CD4-positive, alpha-beta T cell (primary cell): Measurements from ENCODE around the gene PLOD1. TPM values are rescaled to one million over a fixed set of nuclear protein-coding genes. Genes with fewer than 3 reads are reported as not detected.

Source experiments
- ATAC-seq: fragments of 200-7000 bp; cut with Tn5 transposase; one replicate; pipeline ENCODE4 v1.10.0; 2022; ENCODE audit warnings: mild to moderate bottlenecking; ENCODE audit not compliant: poor library complexity
- CTCF ChIA-PET: fragments of 350-600 bp; sonication (Branson Sonifier 250); formaldehyde crosslinking; loops from one replicate; lab custom pipeline; 2021; ENCODE audit warnings: antibody characterized with exemption, inconsistent platforms; lab: Charles Lee
- POLR2A ChIA-PET: fragments of 350-600 bp; sonication (Branson Sonifier 250); formaldehyde crosslinking; loops from one replicate; lab custom pipeline; 2021; ENCODE audit warnings: antibody characterized with exemption, inconsistent platforms; lab: Charles Lee
- DNase-seq, 14 experiments: peaks; one replicate each; pipeline ENCODE4 v3.0.0-alpha.2; 2013 to 2020; ENCODE audit warnings: mixed read lengths in 2 of 14
- H3K27ac ChIP-seq, 2 donors: one replicate each; pipeline versions ENCODE4 v1.5.1 to v1.7.0; 2013; ENCODE audit warnings: low read length in 2 of 2, low read depth in 1 of 2, mild to moderate bottlenecking in 1 of 2
- H3K27me3 ChIP-seq, 2 experiments: 1 replicate in 1 of 2; 2 replicates in 1 of 2; pipeline versions ENCODE4 v1.6.1 to v1.7.0; 2013; ENCODE audit warnings: low read length in 2 of 2, control low read depth in 1 of 2, mild to moderate bottlenecking in 1 of 2, moderate library complexity in 1 of 2; ENCODE audit not compliant: insufficient read depth in 2 of 2, control insufficient read depth in 1 of 2
- H3K36me3 ChIP-seq: one replicate; pipeline ENCODE4 v1.6.1; 2013; ENCODE audit warnings: low read length, control low read depth; ENCODE audit not compliant: insufficient read depth
- H3K4me1 ChIP-seq: one replicate; pipeline ENCODE4 v1.6.1; 2013; ENCODE audit warnings: low read length, control low read depth; ENCODE audit not compliant: insufficient read depth
- H3K4me3 ChIP-seq: one replicate; pipeline ENCODE4 v1.5.1; 2013; ENCODE audit warnings: mild to moderate bottlenecking, low read length, moderate library complexity
- H3K9me3 ChIP-seq, 2 experiments: 1 replicate in 1 of 2; 2 replicates in 1 of 2; pipeline versions ENCODE4 v1.6.1 to v1.7.0; 2013; ENCODE audit warnings: low read length in 2 of 2, mild to moderate bottlenecking in 2 of 2, control low read depth in 1 of 2, moderate library complexity in 1 of 2; ENCODE audit not compliant: control insufficient read depth in 1 of 2, insufficient read depth in 1 of 2
- H3K27ac Mint-ChIP-seq: one replicate; pipeline ENCODE4 v1.8.0; 2020; ENCODE audit warnings: mixed read lengths
- H3K27me3 Mint-ChIP-seq: one replicate; pipeline ENCODE4 v1.8.0; 2021; ENCODE audit warnings: mixed read lengths
- H3K36me3 Mint-ChIP-seq: one replicate; pipeline ENCODE4 v1.8.0; 2021; ENCODE audit warnings: low read depth, mixed read lengths
- H3K4me1 Mint-ChIP-seq: one replicate; pipeline ENCODE4 v1.8.0; 2021; ENCODE audit warnings: low read depth, mixed read lengths
- H3K4me3 Mint-ChIP-seq: one replicate; pipeline ENCODE4 v1.8.0; 2020; ENCODE audit warnings: mild to moderate bottlenecking, mixed read lengths
- H3K9me3 Mint-ChIP-seq: one replicate; pipeline ENCODE4 v1.8.0; 2020; ENCODE audit warnings: mixed read lengths
- intact Hi-C, 2 experiments: fragments of 100-400 bp; cut with DNase I in 1 of 2; cut with micrococcal nuclease in 1 of 2; formaldehyde crosslinking; loops; one replicate each; pipeline versions ENCODE4 v1.15.1 to v1.9.0; 2023 to 2025; cut with DNase I, micrococcal nuclease
- total RNA-seq, 174 experiments: library from RNA in 2 of 174; stranded (reverse) in 2 of 174; gene quantifications; one replicate each; pipeline ENCODE4 v1.2.3 and lab custom pipeline; 2021 to 2026
- TF ChIP-seq, protein P1 (sequence below): fragments of 200-600 bp; IDR thresholded peaks from one replicate; pipeline ENCODE4 v1.8.0; 2022; ENCODE audit warnings: antibody characterized with exemption, mild to moderate bottlenecking

PLOD1 gene
- total RNA-seq, 2 experiments from 2014 or later, result 1.6 to 1.8 TPM

DNA sequence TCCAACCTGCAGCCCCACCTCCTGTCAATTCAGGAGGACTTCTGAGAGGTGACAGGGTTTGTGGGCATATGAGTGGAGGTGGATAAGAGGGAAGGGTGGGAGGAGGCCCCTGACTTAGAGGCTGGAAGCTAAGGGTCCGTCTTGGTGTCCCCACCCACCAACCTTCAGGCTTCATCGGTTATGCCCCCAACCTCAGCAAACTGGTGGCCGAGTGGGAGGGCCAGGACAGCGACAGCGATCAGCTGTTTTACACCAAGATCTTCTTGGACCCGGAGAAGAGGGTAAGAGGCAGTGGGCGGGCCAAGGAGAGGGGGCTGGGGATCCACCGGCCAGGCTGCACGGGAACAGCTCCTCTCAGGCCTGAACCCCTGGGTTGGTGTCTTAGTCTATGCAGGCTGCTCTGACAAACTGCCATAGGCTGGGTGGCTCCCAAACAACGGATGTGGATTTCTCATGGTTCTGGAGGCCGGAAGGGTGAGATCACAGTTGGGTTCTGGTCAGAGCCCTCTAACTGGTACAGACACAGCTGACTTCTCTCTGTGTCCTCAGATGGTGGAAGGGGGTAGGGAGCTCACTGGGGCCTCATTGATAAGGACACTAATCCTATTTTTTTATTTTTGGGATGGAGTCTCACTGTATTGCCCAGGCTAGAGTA is 18.1 kb downstream of the PLOD1 start:
- ChIA-PET CTCF (no interaction called here), POLR2A (no interaction called here)
- TF ChIP-seq, protein P1, sequence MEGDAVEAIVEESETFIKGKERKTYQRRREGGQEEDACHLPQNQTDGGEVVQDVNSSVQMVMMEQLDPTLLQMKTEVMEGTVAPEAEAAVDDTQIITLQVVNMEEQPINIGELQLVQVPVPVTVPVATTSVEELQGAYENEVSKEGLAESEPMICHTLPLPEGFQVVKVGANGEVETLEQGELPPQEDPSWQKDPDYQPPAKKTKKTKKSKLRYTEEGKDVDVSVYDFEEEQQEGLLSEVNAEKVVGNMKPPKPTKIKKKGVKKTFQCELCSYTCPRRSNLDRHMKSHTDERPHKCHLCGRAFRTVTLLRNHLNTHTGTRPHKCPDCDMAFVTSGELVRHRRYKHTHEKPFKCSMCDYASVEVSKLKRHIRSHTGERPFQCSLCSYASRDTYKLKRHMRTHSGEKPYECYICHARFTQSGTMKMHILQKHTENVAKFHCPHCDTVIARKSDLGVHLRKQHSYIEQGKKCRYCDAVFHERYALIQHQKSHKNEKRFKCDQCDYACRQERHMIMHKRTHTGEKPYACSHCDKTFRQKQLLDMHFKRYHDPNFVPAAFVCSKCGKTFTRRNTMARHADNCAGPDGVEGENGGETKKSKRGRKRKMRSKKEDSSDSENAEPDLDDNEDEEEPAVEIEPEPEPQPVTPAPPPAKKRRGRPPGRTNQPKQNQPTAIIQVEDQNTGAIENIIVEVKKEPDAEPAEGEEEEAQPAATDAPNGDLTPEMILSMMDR, result no peak
- H3K4me1 ChIP-seq, result no peaks in the 10 kb centered on the region
- no peak overlapping the region for H3K4me3 ChIP-seq
- H3K9me3 ChIP-seq, result no peaks in the 10 kb centered on the region
- no peak overlapping the region for H3K27ac ChIP-seq
- H3K36me3 ChIP-seq, result no peaks in the 10 kb centered on the region
- no peaks in the 10 kb centered on the region for H3K4me1 Mint-ChIP-seq
- H3K36me3 Mint-ChIP-seq, result no peaks in the 10 kb centered on the region
- H3K4me3 Mint-ChIP-seq, result no peak overlapping the region
- no peaks in the 10 kb centered on the region for H3K9me3 Mint-ChIP-seq
- H3K27me3 Mint-ChIP-seq, result no peaks in the 10 kb centered on the region
- no peaks in the 10 kb centered on the region for H3K27me3 ChIP-seq
- peak in 1 of 14 experiments; percentile 43 for DNase-seq
- intact Hi-C loops, result no loop called here
- ATAC-seq, result no peak
- H3K27ac Mint-ChIP-seq, result no peak overlapping the region

DNA sequence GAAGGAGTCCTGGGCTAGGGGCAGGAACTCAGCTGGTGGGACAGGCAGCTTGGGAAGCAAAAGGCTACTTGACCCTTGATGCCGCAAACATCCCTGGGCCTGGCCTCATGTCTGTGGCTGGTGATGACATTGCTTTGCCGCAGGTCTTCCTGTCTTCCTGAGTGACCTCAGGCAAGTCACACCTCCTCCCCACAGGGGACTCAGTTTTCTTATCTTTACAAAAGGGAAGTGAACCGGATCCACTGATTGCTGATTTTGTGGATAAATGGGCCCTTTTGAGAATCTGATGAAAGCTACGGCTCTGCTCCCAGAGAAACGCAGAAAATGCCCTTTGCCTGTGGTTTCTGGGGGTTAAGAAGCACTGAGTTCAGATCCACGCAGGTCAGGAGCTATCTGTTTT is 20.7 kb downstream of the PLOD1 start:
- ATAC-seq (no peak), DNase-seq (peak in 1 of 14 experiments; percentile 15)
- Histone ChIP-seq H3K4me1 (no peaks in the 10 kb centered on the region), H3K27me3 (no peaks in the 10 kb centered on the region), H3K4me3 (no peak overlapping the region), H3K36me3 (no peaks in the 10 kb centered on the region), H3K9me3 (no peaks in the 10 kb centered on the region), H3K27ac (no peak overlapping the region)
- Mint-ChIP-seq H3K4me3 (no peak overlapping the region), H3K36me3 (no peaks in the 10 kb centered on the region), H3K27me3 (no peaks in the 10 kb centered on the region), H3K4me1 (no peaks in the 10 kb centered on the region), H3K9me3 (no peaks in the 10 kb centered on the region), H3K27ac (no peak overlapping the region)
- ChIA-PET CTCF (no interaction called here), POLR2A (no interaction called here)
- TF ChIP-seq, protein P1, result no peak
- intact Hi-C loops, result no loop called here

DNA sequence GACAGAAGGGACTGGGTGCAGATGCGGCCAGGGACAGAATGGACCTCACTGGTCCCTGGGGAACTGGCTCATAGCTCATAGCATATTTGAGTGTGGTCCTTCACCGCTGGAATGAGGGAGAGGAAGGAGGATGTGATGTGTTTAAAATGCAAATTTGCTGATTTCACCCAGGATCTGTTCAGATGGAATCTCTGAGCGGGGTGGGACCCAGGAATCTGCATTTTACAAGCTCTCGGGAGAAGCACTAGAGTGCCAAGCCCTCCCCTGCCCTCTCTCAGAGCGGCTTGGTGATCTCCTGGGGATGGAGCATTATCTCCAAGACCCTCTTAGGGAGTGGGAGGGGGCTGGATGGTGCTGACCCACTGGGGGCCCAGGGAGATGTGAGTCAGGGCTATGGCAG is 22.9 kb downstream of the PLOD1 start:
- Histone ChIP-seq H3K9me3 (no peaks in the 10 kb centered on the region), H3K4me3 (no peak overlapping the region), H3K36me3 (no peaks in the 10 kb centered on the region), H3K4me1 (no peaks in the 10 kb centered on the region), H3K27me3 (no peaks in the 10 kb centered on the region), H3K27ac (no peak overlapping the region)
- Mint-ChIP-seq H3K27me3 (no peaks in the 10 kb centered on the region), H3K4me1 (no peaks in the 10 kb centered on the region), H3K4me3 (no peak overlapping the region), H3K27ac (no peak overlapping the region), H3K9me3 (no peaks in the 10 kb centered on the region), H3K36me3 (no peaks in the 10 kb centered on the region)
- ATAC-seq (no peak), DNase-seq (no peak)
- TF ChIP-seq, protein P1, result no peak
- intact Hi-C loops, result no loop called here
- CTCF ChIA-PET, result no interaction called here
- POLR2A ChIA-PET, result no interaction called here
